GM10266 (cell line): ENCODE results near the gene GABRQ.

Experiments
- DNase-seq: peaks from one replicate; pipeline ENCODE4 v3.0.0; 2012; ENCODE audit errors: extremely low spot score
- TF ChIP-seq, protein P1 (sequence below): IDR thresholded peaks from 2 replicates; pipeline ENCODE4 v1.5.1; 2012; ENCODE audit warnings: mild to moderate bottlenecking, low read depth; ENCODE audit not compliant: control insufficient read depth, insufficient read depth; ENCODE audit errors: missing control alignments

GABRQ gene

GRCh38 chrX:152637649-152638442 lies at the start of gene GABRQ:
GABRQ (plus strand) TSS chrX:152637895; CDS start chrX:152638203, 308 bp downstream.
- DNase-seq, result no peak

GRCh38 chrX:152588206-152588605 lies 49.5 kb upstream of the GABRQ start:
- TF ChIP-seq, protein P1, sequence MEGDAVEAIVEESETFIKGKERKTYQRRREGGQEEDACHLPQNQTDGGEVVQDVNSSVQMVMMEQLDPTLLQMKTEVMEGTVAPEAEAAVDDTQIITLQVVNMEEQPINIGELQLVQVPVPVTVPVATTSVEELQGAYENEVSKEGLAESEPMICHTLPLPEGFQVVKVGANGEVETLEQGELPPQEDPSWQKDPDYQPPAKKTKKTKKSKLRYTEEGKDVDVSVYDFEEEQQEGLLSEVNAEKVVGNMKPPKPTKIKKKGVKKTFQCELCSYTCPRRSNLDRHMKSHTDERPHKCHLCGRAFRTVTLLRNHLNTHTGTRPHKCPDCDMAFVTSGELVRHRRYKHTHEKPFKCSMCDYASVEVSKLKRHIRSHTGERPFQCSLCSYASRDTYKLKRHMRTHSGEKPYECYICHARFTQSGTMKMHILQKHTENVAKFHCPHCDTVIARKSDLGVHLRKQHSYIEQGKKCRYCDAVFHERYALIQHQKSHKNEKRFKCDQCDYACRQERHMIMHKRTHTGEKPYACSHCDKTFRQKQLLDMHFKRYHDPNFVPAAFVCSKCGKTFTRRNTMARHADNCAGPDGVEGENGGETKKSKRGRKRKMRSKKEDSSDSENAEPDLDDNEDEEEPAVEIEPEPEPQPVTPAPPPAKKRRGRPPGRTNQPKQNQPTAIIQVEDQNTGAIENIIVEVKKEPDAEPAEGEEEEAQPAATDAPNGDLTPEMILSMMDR, result no peak
- DNase-seq, result no peak

More at GRCh38 chrX:152637649-152638442, at the start of gene GABRQ:
- TF ChIP-seq, protein P1, result no peak

DNA sequence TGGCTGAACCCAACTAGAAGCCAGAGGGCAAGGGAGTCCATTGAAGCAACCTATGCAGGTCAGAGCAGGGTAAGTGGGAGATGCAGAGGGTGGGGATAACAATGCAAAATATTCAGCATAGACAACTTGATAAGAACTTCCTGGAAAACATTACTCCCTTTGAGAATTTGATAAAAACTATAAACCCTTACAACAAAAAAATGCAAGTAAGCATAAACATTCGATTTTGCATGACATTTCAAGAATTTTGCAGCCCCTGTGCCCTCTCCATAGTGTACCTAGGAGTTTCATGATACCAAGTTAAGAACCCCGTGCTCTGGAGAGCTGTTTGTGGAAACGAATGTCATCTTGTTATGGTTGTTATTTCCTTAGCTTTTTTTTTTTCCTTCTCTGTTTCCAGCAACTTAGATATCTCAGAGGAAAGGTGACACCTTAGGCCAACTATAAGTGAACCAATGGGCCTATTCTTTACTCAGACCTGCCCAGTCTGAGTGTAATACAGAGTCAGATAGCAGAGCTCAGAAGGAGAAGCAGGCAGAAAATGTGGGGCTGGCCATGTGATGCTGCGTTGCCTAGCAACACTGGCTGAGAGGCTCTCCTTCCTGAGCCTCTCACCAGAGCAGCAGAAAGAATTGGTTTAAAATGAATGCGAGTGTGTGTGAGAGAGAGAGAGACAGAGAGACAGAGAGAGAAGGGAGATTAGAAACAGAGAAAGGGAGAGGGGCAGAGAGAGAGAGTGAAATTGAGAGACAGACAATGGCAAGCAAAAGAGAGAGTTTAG lies 36.7 kb upstream of the GABRQ start:
- TF ChIP-seq, protein P1, result no peak
- DNase-seq, result no peak

DNA sequence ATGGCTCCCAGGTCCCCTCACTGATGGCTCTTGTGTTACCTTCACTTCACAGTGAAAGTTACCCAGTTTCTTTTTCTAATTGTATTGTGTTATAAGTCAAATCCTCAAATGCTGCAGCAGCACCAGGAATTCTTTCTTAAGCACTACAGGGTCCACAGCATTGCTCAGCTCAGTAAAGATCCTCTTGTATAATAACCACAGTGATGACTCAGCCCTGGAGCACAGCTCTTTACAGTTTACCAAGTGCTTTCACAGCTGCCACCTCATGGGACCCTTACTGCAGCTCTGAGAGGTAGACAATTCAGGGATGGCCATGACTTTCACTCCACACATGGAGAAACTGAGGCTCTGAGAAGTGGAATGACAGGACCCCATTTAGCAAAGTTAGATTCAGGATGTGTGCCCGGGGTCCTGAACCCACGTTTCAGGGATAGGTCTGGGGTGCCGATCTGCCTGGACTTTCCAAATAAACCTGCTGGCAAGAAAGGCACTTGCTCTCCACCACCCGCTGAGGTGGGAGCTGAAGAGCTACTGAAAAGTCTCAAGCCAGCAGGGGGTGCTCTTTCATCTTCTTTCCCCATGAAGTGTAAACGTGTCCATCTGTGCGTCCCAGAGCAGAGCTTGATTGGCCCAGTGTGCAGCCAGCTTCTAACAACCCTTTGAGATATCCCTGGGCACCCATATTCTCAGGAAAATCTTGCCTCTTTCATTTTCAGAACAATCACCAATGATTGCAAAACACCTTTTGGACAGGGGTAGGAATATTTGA lies 35.7 kb upstream of the GABRQ start:
- DNase-seq, result no peak
- TF ChIP-seq, protein P1, result no peak

- TF ChIP-seq, protein P1, result no peak
- no peak for DNase-seq
Observed at GRCh38 chrX:152614791-152615190, 22.9 kb upstream of the GABRQ start.

DNA sequence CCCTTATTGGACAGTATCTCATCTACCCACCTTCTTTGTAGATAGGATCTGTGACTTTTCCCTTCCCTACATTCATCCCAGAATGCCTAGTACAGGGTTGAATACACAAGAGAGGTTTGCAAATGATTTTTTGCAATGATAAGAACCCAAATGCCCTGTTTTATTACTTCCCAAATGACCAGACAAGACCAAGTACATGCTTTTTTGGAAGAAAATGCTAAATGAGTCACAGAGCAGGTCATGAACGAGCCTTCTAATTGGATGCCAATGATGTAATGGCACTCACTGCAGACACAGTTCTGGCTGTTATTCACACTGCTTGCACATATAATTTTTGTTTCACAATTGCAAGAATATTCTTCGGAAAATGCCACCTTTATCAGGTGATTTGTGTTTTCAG lies 17.8 kb upstream of the GABRQ start:
- TF ChIP-seq, protein P1, result no peak
- no peak for DNase-seq
